Erythroblast (primary cell): ENCODE data around the gene JAK3.
"Not testable (repeated sequence)": the region's sequence is repeated elsewhere in the genome, so short reads cannot be mapped to it uniquely, and the experiment has no call there.

ENCODE experiments used
- GATA1 ChIP-seq: IDR thresholded peaks from 2 replicates; pipeline ENCODE4 v1.6.1; 2011; ENCODE audit warnings: low read depth, mild to moderate bottlenecking, control low read depth, low read length, moderate library complexity
- POLR2A ChIP-seq: IDR thresholded peaks from 2 replicates; pipeline ENCODE4 v1.6.1; 2011; ENCODE audit warnings: mild to moderate bottlenecking, low read length

DNA sequence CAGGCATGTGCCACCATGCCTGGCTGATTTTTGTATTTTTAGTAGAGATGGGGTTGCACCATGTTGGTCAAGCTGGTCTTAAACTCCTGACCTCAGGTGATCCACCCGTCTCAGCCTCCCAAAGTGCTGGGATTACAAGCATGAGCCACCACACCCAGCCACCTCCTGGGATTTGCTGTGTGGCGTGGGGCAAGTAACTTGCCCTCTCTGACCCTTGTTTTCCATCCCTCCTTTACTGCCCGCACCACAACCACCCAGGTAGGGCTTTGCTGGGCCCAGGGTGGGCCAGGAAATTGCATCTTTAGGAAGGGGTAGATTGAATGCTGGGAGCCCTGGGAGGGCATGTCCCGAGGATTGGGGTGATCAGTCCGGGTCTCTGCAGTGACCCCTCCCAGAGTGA, 64.1 kb downstream of the JAK3 start:
- TF ChIP-seq POLR2A, GATA1: not testable (repeated sequence)
